H1 (cell line): ENCODE data around the gene POPDC2. TPM values are rescaled to one million over a fixed set of nuclear protein-coding genes. Genes with fewer than 3 reads are reported as not detected.

Experiments
- CTCF ChIA-PET: fragments of 300-600 bp; sonication (Branson Sonifier 250); formaldehyde crosslinking; loops from one replicate; lab custom pipeline; 2021; ENCODE audit not compliant: partially characterized antibody; lab: Charles Lee
- POLR2A ChIA-PET: fragments of 300-600 bp; sonication (Branson Sonifier 250); formaldehyde crosslinking; loops from one replicate; lab custom pipeline; 2021; ENCODE audit warnings: inconsistent platforms; ENCODE audit not compliant: partially characterized antibody; lab: Charles Lee
- DNase-seq, 2 experiments: peaks; one replicate each; pipeline versions ENCODE4 v3.0.0 to v3.0.0-alpha.2; 2010 to 2022; ENCODE audit warnings: low spot score in 2 of 2, low read depth in 1 of 2, mixed read lengths in 1 of 2
- FAIRE-seq: peaks from 2 replicates; lab custom pipeline; 2011; peaks lifted over from hg19 to GRCh38; lab: Jason Lieb, UNC
- H2AFZ ChIP-seq: 2 replicates; pipeline ENCODE4 v1.8.1; 2012; ENCODE audit warnings: low read length, inconsistent platforms
- H2AK5ac ChIP-seq: 2 replicates; pipeline ENCODE4 v1.6.1; 2013; ENCODE audit warnings: low read depth, low read length
- H2BK120ac ChIP-seq: replicated peaks from 2 replicates; pipeline ENCODE3; 2013; ENCODE audit warnings: low read depth, low read length, inconsistent platforms
- H2BK12ac ChIP-seq: 2 replicates; pipeline ENCODE4 v1.6.1; 2013; ENCODE audit warnings: low read depth, low read length
- H2BK15ac ChIP-seq: 2 replicates; pipeline ENCODE4 v1.6.1; 2013; ENCODE audit warnings: low read length
- H2BK20ac ChIP-seq: 2 replicates; pipeline ENCODE4 v1.6.1; 2013; ENCODE audit warnings: low read length
- H2BK5ac ChIP-seq: 2 replicates; pipeline ENCODE4 v1.6.1; 2013; ENCODE audit warnings: low read depth, low read length
- H3K14ac ChIP-seq: 2 replicates; pipeline ENCODE4 v1.6.1; 2013; ENCODE audit warnings: inconsistent platforms; ENCODE audit not compliant: insufficient read length
- H3K18ac ChIP-seq: 2 replicates; pipeline ENCODE4 v1.6.1; 2013; ENCODE audit warnings: low read length; ENCODE audit errors: extremely low read depth
- H3K23ac ChIP-seq: 2 replicates; pipeline ENCODE4 v1.6.1; 2013; ENCODE audit warnings: inconsistent platforms; ENCODE audit not compliant: insufficient read length
- H3K23me2 ChIP-seq: 2 replicates; pipeline ENCODE4 v1.6.1; 2013; ENCODE audit warnings: low read depth, low read length
- H3K27ac ChIP-seq: 2 replicates; pipeline ENCODE4 v1.6.1; 2011; ENCODE audit warnings: low read depth, low read length, inconsistent platforms
- H3K27me3 ChIP-seq, 4 experiments: replicated peaks in 1 of 4; 1 replicate in 1 of 4; 2 replicates in 3 of 4; pipeline versions ENCODE4 v1.6.1 to v1.8.1; 2011 to 2013; ENCODE audit warnings: low read length in 3 of 4, mild to moderate bottlenecking in 3 of 4, inconsistent platforms in 2 of 4, mixed read lengths in 2 of 4, moderate library complexity in 1 of 4; ENCODE audit not compliant: control insufficient read depth in 3 of 4, insufficient read depth in 3 of 4; ENCODE audit errors: extremely low read depth in 1 of 4
- H3K36me3 ChIP-seq, 4 experiments: 2 replicates each; pipeline versions ENCODE4 v1.6.1 to v1.8.1; 2011 to 2013; ENCODE audit warnings: mild to moderate bottlenecking in 4 of 4, low read length in 3 of 4, moderate library complexity in 2 of 4, control low read depth in 1 of 4, inconsistent platforms in 1 of 4; ENCODE audit not compliant: insufficient read depth in 4 of 4, control insufficient read depth in 2 of 4
- H3K4ac ChIP-seq: replicated peaks from 2 replicates; pipeline ENCODE3; 2013; ENCODE audit warnings: low read length, low read depth, mixed read lengths, inconsistent platforms; ENCODE audit not compliant: insufficient read length
- H3K4me1 ChIP-seq, 4 experiments: replicated peaks in 1 of 4; 1 replicate in 1 of 4; 2 replicates in 3 of 4; pipeline versions ENCODE4 v1.6.1 to v1.8.1; 2011 to 2013; ENCODE audit warnings: low read length in 3 of 4, inconsistent platforms in 2 of 4, mixed read lengths in 1 of 4; ENCODE audit not compliant: insufficient read depth in 4 of 4, control insufficient read depth in 3 of 4
- H3K4me2 ChIP-seq, 2 experiments: 2 replicates each; pipeline versions ENCODE4 v1.6.1 to v1.8.1; 2011 to 2013; ENCODE audit warnings: low read depth in 2 of 2, low read length in 2 of 2, control low read depth in 1 of 2, inconsistent platforms in 1 of 2, mild to moderate bottlenecking in 1 of 2; ENCODE audit not compliant: insufficient read depth in 1 of 2
- H3K4me3 ChIP-seq, 4 experiments: fragments of 200-600, 300-600 bp in 1 of 4; sonication (generic), shearing (Covaris generic), sonication (Bioruptor Twin) in 1 of 4; 2 replicates each; pipeline versions ENCODE4 v1.5.1 to v1.8.1; 2011 to 2016; ENCODE audit warnings: low read length in 4 of 4, low read depth in 3 of 4, control low read depth in 2 of 4, inconsistent platforms in 2 of 4, mild to moderate bottlenecking in 2 of 4, mixed read lengths in 1 of 4, moderate library complexity in 1 of 4; ENCODE audit not compliant: insufficient read depth in 2 of 4; ENCODE audit errors: extremely low read depth in 1 of 4
- H3K56ac ChIP-seq: replicated peaks from 2 replicates; pipeline ENCODE3; 2013; ENCODE audit warnings: low read depth, mild to moderate bottlenecking, mixed read lengths, low read length, inconsistent platforms; ENCODE audit not compliant: insufficient read length
- H3K79me1 ChIP-seq: 2 replicates; pipeline ENCODE4 v1.6.1; 2013; ENCODE audit warnings: low read depth, low read length, control low read depth
- H3K79me2 ChIP-seq, 2 experiments: 2 replicates each; pipeline versions ENCODE4 v1.6.1 to v1.8.1; 2012 to 2013; ENCODE audit warnings: low read length in 2 of 2, mild to moderate bottlenecking in 2 of 2, inconsistent platforms in 1 of 2; ENCODE audit not compliant: insufficient read depth in 2 of 2, control insufficient read depth in 1 of 2
- H3K9ac ChIP-seq, 4 experiments: replicated peaks in 1 of 4; 1 replicate in 1 of 4; 2 replicates in 3 of 4; pipeline versions ENCODE4 v1.6.1 to v1.8.1; 2011 to 2013; ENCODE audit warnings: low read depth in 3 of 4, low read length in 3 of 4, control low read depth in 2 of 4, mild to moderate bottlenecking in 2 of 4, moderate library complexity in 2 of 4, inconsistent platforms in 1 of 4; ENCODE audit errors: extremely low read depth in 1 of 4
- H3K9me3 ChIP-seq, 2 experiments: 2 replicates each; pipeline versions ENCODE4 v1.6.1 to v1.8.1; 2012 to 2013; ENCODE audit warnings: mild to moderate bottlenecking in 2 of 2, moderate library complexity in 2 of 2, control low read depth in 1 of 2, inconsistent platforms in 1 of 2, low read depth in 1 of 2, low read length in 1 of 2, mixed read lengths in 1 of 2; ENCODE audit not compliant: insufficient read depth in 2 of 2
- H4K20me1 ChIP-seq, 2 experiments: replicated peaks in 1 of 2; 2 replicates each; pipeline versions ENCODE3 to v1.8.1; 2011 to 2013; ENCODE audit warnings: inconsistent platforms in 2 of 2, low read length in 2 of 2, mild to moderate bottlenecking in 1 of 2; ENCODE audit not compliant: insufficient read depth in 2 of 2, control insufficient read depth in 1 of 2
- H4K5ac ChIP-seq: 2 replicates; pipeline ENCODE4 v1.6.1; 2013; ENCODE audit warnings: low read length, low read depth, mixed read lengths, inconsistent platforms; ENCODE audit not compliant: insufficient read length
- H4K8ac ChIP-seq: 2 replicates; pipeline ENCODE4 v1.8.0; 2013; ENCODE audit warnings: mild to moderate bottlenecking, moderate library complexity, low read length, inconsistent platforms; ENCODE audit not compliant: insufficient read depth; ENCODE audit errors: extremely low read depth
- H4K91ac ChIP-seq: replicated peaks from 2 replicates; pipeline ENCODE3; 2013; ENCODE audit warnings: low read length, mixed read lengths, inconsistent platforms; ENCODE audit not compliant: insufficient read length
- BACH1 ChIP-seq: IDR thresholded peaks from 2 replicates; pipeline ENCODE4 v1.6.1; 2012; ENCODE audit warnings: low read length, improper control_type of control experiment
- BRCA1 ChIP-seq: IDR thresholded peaks from 2 replicates; pipeline ENCODE4 v1.6.1; 2012; ENCODE audit warnings: low read depth, low read length, improper control_type of control experiment
- CEBPB ChIP-seq: IDR thresholded peaks from 2 replicates; pipeline ENCODE4 v1.6.1; 2012; ENCODE audit warnings: low read depth, low read length
- CHD1 ChIP-seq: IDR thresholded peaks from 2 replicates; pipeline ENCODE4 v1.6.1; 2012; ENCODE audit warnings: low read depth, low read length, improper control_type of control experiment
- GABPA ChIP-seq: IDR thresholded peaks from 2 replicates; pipeline ENCODE4 v1.6.1; 2011; ENCODE audit warnings: mild to moderate bottlenecking, low read length, moderate library complexity, borderline replicate concordance; ENCODE audit not compliant: insufficient read depth
- JUN ChIP-seq: IDR thresholded peaks from 2 replicates; pipeline ENCODE4 v1.6.1; 2011; ENCODE audit warnings: low read depth, mild to moderate bottlenecking, improper control_type of control experiment, low read length
- KDM1A ChIP-seq: fragments of 200-600, 300-600 bp; sonication (generic); IDR thresholded peaks from 2 replicates; pipeline ENCODE4 v1.7.1; 2016; ENCODE audit warnings: mild to moderate bottlenecking, low read length, borderline replicate concordance
- MAX ChIP-seq: IDR thresholded peaks from 2 replicates; pipeline ENCODE4 v1.6.1; 2012; ENCODE audit warnings: inconsistent platforms
- PHF8 ChIP-seq: fragments of 200-600 bp; sonication (generic); conservative IDR thresholded peaks from 2 replicates; pipeline ENCODE4 v1.7.1; 2012; ENCODE audit warnings: low read depth, mild to moderate bottlenecking, inconsistent platforms, low read length, moderate library complexity
- POLR2A ChIP-seq, 2 experiments: IDR thresholded peaks; 1 replicate in 1 of 2; 2 replicates in 1 of 2; pipeline ENCODE4 v1.6.1; 2011; ENCODE audit warnings: low read depth in 2 of 2, low read length in 2 of 2, mild to moderate bottlenecking in 2 of 2; ENCODE audit errors: control extremely low read depth in 1 of 2
- POU5F1 ChIP-seq: IDR thresholded peaks from 2 replicates; pipeline ENCODE4 v1.6.1; 2011; ENCODE audit warnings: low read depth, mild to moderate bottlenecking, low read length, moderate library complexity
- SP4 ChIP-seq: IDR thresholded peaks from 2 replicates; pipeline ENCODE4 v1.6.1; 2012; ENCODE audit warnings: low read length, inconsistent platforms
- SRF ChIP-seq: IDR thresholded peaks from 2 replicates; pipeline ENCODE4 v1.6.1; 2011; ENCODE audit warnings: mild to moderate bottlenecking, low read depth, low read length, moderate library complexity
- TEAD4 ChIP-seq: IDR thresholded peaks from 2 replicates; pipeline ENCODE4 v1.6.1; 2012; ENCODE audit warnings: low read depth, low read length, inconsistent platforms, mixed read lengths
- WGBS, 2 experiments: shearing (Covaris generic) in 1 of 2; methylation state at CpG; one replicate each; pipeline versions ENCODE4 v1.1.6 to v1.1.7; 2013 to 2015; ENCODE audit warnings: low lambda C conversion rate in 2 of 2, mixed read lengths in 2 of 2, inconsistent platforms in 1 of 2, low coverage in 1 of 2, missing lambda C conversion rate in 1 of 2; ENCODE audit not compliant: insufficient replicate concordance in 2 of 2, insufficient coverage in 1 of 2, insufficient read length in 1 of 2; ENCODE audit errors: extremely low coverage in 1 of 2, missing lambda C conversion rate in 1 of 2; 5-methylcytosine and 5-hydroxymethylcytosine counted together
- polyA plus RNA-seq, 7 experiments: library from polyadenylated mRNA; depleted of rRNA in 3 of 7; stranded (reverse) in 5 of 7; unstranded in 2 of 7; fragments of >200 nt in 5 of 7; fragments of 200-250 nt in 2 of 7; gene quantifications; 1 replicate in 5 of 7; 2 replicates in 1 of 7; 4 replicates in 1 of 7; pipeline versions ENCODE4 v1.2.1 to v1.2.3, GENCODE V29; 2011 to 2013; ENCODE audit warnings: missing spikeins in 2 of 7, mixed read lengths in 2 of 7
- total RNA-seq: library from RNA; stranded (reverse); fragmentation: NEBNext Ultra II Directional; extraction: Animal tissue kit (Norgen Biotek cat#: 25700); gene quantifications from 2 replicates; pipeline ENCODE4 v1.2.1, GENCODE V29; 2021

Gene POPDC2
- total and polyA plus RNA-seq, 2 of the 8 experiments (the other 6 are each of a cell fraction or from before 2014, with no cell fraction given), result 0.65 to 1.1 TPM

GRCh38 chr3:119637679-119638477 lies 22.5 kb downstream of the POPDC2 start:
- WGBS, 2 experiments, result 100% methylated on average over 3 of the region's 3 CpGs; no CpG with 5 or more reads in 1 of the 2 experiments
- H2BK12ac ChIP-seq, result no peak overlapping the region
- TF ChIP-seq CHD1 (no peak), BACH1 (no peak), BRCA1 (no peak), CEBPB (no peak), PHF8 (no peak), MAX (no peak), SRF (no peak), TEAD4 (no peak), SP4 (no peak), POLR2A (IDR thresholded peaks at IDR 0.05; ENCODE audit: control extremely low read depth in 1 of 2, low read depth in 2 of 2, low read length in 2 of 2) (no peak), JUN (no peak), POU5F1 (no peak), KDM1A (no peak), GABPA (no peak)

More at GRCh38 chr3:119637679-119638477, 22.5 kb downstream of the POPDC2 start:
- no peaks in the 10 kb centered on the region for H4K20me1 ChIP-seq
- no peaks in the 10 kb centered on the region for H3K36me3 ChIP-seq
- H3K18ac ChIP-seq, result no peak overlapping the region
- no peak overlapping the region for H3K27ac ChIP-seq
- no peaks in the 10 kb centered on the region for H3K79me1 ChIP-seq
- no peaks in the 10 kb centered on the region for H3K79me2 ChIP-seq
- no peak overlapping the region for H2BK15ac ChIP-seq
- no peak overlapping the region for H4K5ac ChIP-seq
- no peak overlapping the region for H3K14ac ChIP-seq
- no peak overlapping the region for H3K9ac ChIP-seq
- no peak overlapping the region for H2BK5ac ChIP-seq
- H3K4me3 ChIP-seq, result no peak overlapping the region
- no peak overlapping the region for H4K8ac ChIP-seq
- H2BK120ac ChIP-seq, result no peak overlapping the region
- no peak overlapping the region for H2AFZ ChIP-seq
- ChIA-PET CTCF (interaction anchor here (0.7 to 2.7 kb wide), 3 partner anchors 9 to 79 kb away, joined by 3 to 9 read pairs (median 6); no protein-coding TSS in a partner anchor), POLR2A (interaction anchor here (1.2 kb wide), 1 partner anchor 32 kb away, joined by 3 read pairs; no protein-coding TSS in a partner anchor)
- H3K27me3 ChIP-seq, result no peaks in the 10 kb centered on the region
- FAIRE-seq, result no peak
- H3K56ac ChIP-seq, result no peak overlapping the region
- H2AK5ac ChIP-seq, result no peak overlapping the region
- no peak overlapping the region for H3K4me2 ChIP-seq
- H3K9me3 ChIP-seq, result no peaks in the 10 kb centered on the region
- H3K4ac ChIP-seq, result no peak overlapping the region
- H2BK20ac ChIP-seq, result no peak overlapping the region
- H3K23ac ChIP-seq, result no peak overlapping the region
- no peak for DNase-seq
- no peak overlapping the region for H4K91ac ChIP-seq
- H3K23me2 ChIP-seq, result no peaks in the 10 kb centered on the region
- no peaks in the 10 kb centered on the region for H3K4me1 ChIP-seq
